GM21737 (cell line): ENCODE measurements around the gene NHS.

Experiments used
- ATAC-seq: cut with Tn5 transposase; IDR thresholded peaks from one replicate; pipeline ENCODE4 v1.9.1; 2021; ENCODE audit warnings: mild to moderate bottlenecking, moderate library complexity; ENCODE audit not compliant: unreplicated experiment

NHS gene

DNA sequence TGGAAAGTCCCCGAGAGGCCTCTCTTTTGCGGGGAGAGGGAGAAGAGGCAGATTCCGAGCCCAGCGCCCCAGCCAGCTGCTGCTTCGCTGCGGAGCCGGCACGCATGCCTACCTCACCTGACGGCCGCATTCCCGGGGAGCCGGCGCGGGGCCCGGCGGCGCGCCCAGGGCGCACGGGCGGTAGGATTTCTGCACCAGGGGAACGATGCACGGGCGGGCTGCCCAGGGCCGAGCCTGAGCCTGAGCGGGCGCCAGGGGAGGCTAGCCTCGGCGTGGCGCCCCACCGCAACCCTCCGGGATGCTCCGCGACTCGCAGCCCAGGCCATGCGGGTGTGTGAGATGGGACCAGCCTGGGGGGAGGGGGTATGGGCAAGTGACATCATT is 281.0 kb downstream of the NHS start:
- no peak for ATAC-seq

DNA sequence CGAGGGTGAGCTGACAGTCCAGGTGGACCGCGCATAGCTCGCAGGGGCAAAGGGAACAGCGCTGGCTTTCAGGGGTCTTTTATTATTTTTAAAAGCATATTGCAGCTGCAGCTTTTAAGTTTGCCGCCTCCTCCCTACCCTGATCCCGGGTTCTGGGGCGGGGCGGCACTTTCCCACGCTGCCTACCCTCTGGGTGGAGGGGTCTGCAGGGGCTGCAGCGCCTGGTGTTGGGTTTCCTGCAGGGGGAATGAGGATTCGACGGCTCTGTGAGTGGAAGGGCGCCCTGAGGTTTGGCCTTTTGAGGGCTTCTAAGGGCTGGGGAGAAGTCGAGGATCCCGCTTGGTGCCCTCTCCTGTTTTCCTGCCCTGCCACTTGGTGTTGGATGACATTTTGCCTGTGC is 281.6 kb downstream of the NHS start:
- ATAC-seq: no peak

GRCh38 chrX:17662391-17662790 is 287.4 kb downstream of the NHS start:
- ATAC-seq: no peak

- ATAC-seq: no peak
Measured at GRCh38 chrX:17668929-17669328, 293.9 kb downstream of the NHS start.

GRCh38 chrX:17669458-17669857 is 294.5 kb downstream of the NHS start:
- no peak for ATAC-seq

- ATAC-seq: no peak
Measured at GRCh38 chrX:17669891-17670290, 294.9 kb downstream of the NHS start.

GRCh38 chrX:17670874-17671273 is 295.9 kb downstream of the NHS start:
- no peak for ATAC-seq

DNA sequence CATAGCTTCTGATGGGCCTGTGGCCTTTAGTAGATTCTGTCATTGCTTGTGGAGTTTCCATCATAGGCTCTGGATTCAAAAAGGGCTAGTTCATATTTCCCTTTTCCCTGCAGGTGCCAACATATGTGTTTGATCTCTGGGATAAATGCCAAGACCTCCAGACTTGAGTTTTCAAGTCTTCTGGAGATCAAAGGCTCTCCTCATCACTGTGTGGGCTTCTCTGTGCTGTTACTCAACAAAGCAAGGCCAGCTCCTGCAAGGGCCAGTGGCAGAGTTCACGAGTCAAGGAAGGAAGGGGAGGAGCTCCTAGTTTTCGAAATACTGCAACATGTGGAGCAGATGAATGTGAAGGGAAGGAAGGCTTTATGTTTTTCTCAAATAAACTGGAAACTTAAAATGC is 299.6 kb downstream of the NHS start:
- ATAC-seq: no peak

DNA sequence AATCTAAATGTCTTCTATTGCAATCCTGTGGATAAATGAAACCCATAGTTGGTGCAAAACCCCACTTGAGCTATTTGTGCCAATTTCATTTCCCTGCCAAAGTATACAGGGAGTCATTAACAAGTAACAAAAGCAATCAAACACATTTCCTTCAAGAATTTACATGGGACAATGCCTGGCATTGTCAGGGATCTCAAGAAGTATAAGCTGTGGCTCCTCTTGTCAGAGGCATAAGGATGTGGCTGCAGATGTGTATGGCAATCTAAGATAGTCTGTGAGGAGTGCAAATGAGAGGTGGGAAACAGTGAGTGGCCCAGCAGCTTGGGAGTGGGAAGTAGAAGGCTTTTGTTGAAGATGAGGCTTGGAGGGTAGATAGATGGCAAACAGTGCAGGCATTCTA is 304.3 kb downstream of the NHS start:
- ATAC-seq: no peak

- ATAC-seq: no peak
Measured at GRCh38 chrX:17679820-17680219, 304.8 kb downstream of the NHS start.

- ATAC-seq: no peak
Measured at GRCh38 chrX:17680732-17681413, 305.9 kb downstream of the NHS start.

DNA sequence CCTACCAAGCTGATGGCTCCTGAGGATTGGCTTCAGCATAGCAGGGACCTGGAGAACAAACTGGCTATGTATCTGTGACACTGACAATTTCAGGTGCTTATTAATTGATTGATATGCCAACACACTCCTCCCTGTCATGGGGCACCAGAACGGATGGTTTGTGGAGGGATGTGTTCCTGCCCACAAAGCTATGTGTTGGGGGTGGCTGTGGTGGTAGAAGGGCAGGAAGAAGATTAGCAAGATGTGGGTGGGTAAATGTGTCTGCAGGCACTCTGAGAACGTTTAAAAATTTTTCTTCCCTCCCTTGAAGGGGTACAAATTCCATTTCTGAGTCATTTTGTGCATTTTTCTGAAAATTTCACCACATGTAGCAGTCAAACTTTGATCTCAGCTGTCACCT is 307.3 kb downstream of the NHS start:
- no peak for ATAC-seq

GRCh38 chrX:17685026-17685425 is 310.0 kb downstream of the NHS start:
- ATAC-seq: no peak

DNA sequence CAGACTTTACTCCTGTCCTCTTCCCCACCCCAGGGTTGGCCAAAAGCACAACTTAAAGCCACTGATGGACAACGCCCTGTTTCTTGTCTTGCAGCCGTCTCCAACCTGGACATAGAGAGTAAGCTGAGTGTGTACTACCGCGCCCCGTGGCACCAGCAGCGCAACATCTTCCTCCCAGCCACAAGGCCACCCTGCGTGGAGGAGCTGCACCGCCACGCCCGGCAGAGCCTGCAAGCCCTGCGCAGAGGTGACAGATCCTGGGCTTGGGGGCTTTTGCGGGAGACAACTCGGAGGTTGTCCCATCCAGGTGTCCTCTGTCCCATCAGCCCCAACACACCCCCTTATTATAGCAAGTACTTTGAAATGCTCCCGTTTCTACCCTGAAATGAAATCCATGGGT is 312.6 kb downstream of the NHS start:
- ATAC-seq: no peak

DNA sequence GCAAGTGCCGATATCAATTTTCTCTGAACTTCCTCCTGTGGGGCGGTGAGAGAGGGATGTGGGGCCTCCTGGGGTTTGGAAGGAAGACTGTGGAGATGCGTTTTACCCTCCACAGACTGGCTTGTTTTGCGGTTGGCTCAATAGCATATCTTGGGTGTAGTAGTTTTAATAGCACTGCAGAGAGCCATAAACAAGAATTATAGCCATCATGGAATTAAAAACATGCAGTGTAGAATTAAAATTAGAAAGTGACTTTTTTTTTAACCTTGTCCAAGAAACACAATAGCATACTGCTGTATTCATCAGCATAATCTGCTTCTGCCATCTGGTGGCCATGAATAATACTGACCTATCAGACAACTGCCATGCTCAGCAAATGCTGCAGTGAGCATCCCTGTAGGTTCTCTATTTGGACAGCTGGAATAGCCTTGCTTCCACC is 315.0 kb downstream of the NHS start:
- no peak for ATAC-seq

DNA sequence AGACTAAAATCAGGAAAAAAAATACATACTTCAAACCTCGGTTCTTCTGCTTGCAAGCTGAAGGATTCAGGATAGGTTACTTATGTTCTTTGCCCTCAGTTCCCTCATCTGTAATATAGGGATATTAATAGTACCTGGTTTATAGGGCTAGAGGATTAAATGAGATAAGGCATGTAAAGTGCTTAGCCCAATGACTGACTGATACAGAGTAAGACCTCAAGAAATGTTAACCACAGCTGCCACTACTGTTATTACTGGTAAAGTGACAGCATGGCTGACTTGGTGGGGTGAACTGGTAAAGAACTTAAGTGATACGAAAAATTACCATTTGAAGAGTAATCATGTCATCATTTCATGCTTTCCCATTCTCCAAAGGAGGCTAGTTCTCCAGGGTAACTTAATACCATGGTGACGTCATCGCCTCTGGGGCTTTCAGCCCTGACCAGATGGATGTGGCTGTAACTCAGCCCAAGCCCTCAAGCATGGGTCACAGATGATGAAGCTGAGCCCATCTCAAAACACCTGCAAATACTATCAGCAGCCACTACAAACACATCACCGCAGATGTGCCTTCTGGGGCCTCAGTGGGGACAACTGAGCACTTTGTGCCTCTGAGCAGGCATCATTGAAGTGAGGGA is 317.8 kb downstream of the NHS start:
- no peak for ATAC-seq

GRCh38 chrX:17697191-17697590 is 322.2 kb downstream of the NHS start:
- ATAC-seq: no peak

GRCh38 chrX:17700976-17701375 is 326.0 kb downstream of the NHS start:
- ATAC-seq: no peak

- no peak for ATAC-seq
Measured at GRCh38 chrX:17703201-17703600, 328.2 kb downstream of the NHS start.

- ATAC-seq: no peak
Measured at GRCh38 chrX:17705211-17705610, 330.2 kb downstream of the NHS start.

GRCh38 chrX:17706676-17707075 is 331.7 kb downstream of the NHS start:
- no peak for ATAC-seq

DNA sequence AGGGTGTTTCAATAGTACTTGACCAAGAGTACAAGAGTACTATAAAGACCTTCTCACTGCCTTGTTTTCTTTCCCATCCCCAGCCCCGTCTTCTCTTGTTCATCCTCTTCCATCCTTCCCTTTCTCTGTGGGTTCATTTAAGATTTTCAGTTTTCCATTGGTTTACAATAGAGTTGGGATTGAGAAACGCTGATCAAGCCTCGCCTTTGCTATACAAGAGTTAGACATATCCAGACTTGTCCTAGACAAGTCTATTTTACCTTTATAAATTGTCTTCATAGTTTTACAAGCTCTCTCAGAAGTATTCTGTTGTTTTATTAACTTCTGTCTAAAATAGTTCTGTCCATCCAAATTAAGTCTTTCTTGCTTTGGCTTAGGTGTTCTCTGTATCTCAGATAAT is 332.7 kb downstream of the NHS start:
- no peak for ATAC-seq

DNA sequence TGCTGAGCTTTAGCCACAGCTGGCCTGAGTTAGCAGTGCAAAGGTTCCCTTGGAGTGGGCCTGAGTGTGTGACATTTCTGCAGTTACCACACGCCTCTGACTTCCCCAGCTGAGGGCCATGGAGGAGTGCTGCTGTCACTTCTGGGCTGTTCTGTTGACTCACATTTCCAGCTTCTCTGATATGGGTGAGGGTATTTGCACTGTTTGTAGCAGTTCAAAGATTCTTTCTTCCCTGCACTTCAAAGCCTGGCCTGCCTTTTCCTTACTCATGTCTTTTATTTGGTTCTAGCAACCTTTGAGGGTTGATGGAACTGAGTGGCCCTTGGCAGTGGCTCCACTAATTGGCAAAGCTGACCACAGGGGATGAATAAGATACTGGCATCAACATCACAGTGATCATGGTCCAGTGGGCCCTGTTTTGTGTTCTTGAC is 335.9 kb downstream of the NHS start:
- no peak for ATAC-seq
